ENCODE data around the gene ZNF829. TPM values are rescaled to one million over a fixed set of nuclear protein-coding genes. Genes with fewer than 3 reads are reported as not detected.

The ZNF829 gene
- total and polyA plus RNA-seq, 2 donors (not counting 1 experiment from before 2014, with no cell fraction given), result 1.5 to 9.6 TPM

GRCh38 chr19:36898422-36898821, 17.7 kb downstream of the ZNF829 start:
- Histone ChIP-seq H3K9me3 (ENCODE audit: control extremely low read depth in 1 of 3, control insufficient read depth in 2 of 3, insufficient read depth in 1 of 3, low read length in 2 of 3) (peaks cover 23 to 66% (median 53%) of the 10 kb centered on the region in 3 donors), H3K79me2 (ENCODE audit: control insufficient read depth, insufficient read depth, low read length) (no peaks in the 10 kb centered on the region), H3K4me3 (ENCODE audit: control extremely low read depth in 1 of 5, extremely low read depth in 1 of 5, insufficient read depth in 1 of 5, low read depth in 2 of 5, low read length in 4 of 5) (no peak overlapping the region), H3K4me2 (replicated peaks; ENCODE audit: low read depth, low read length, poor library complexity, severe bottlenecking) (no peak overlapping the region), H3K4me1 (ENCODE audit: control insufficient read depth in 2 of 2, insufficient read depth in 2 of 2, low read length in 2 of 2) (no peaks in the 10 kb centered on the region), H3K27ac (ENCODE audit: low read length in 2 of 2) (no peak overlapping the region), H3K27me3 (replicated peaks in 1 of 4; ENCODE audit: control extremely low read depth in 1 of 4, control insufficient read depth in 3 of 4, insufficient read depth in 4 of 4, low read length in 3 of 4) (no peaks in the 10 kb centered on the region), H4K20me1 (ENCODE audit: control insufficient read depth, insufficient read depth, low read length, poor library complexity, severe bottlenecking) (no peaks in the 10 kb centered on the region), H3K9ac (ENCODE audit: low read length) (no peak overlapping the region), H2AFZ (ENCODE audit: insufficient read depth, low read depth, low read length, poor library complexity, severe bottlenecking) (no peak overlapping the region), H3K36me3 (replicated peaks in 1 of 2; ENCODE audit: control extremely low read depth in 1 of 2, control insufficient read depth in 1 of 2, extremely low read depth in 1 of 2, insufficient read depth in 2 of 2, low read length in 1 of 2) (peaks cover 20 to 41% of the 10 kb centered on the region in 2 experiments)
- no peaks in the 10 kb centered on the region for H3K4me1 Mint-ChIP-seq
- no peak overlapping the region for H3K27ac Mint-ChIP-seq
- ATAC-seq (ENCODE audit: low read depth) (no peak), DNase-seq (no peak)
- no CpG with 5 or more reads among the region's 4 CpGs for WGBS (ENCODE audit: insufficient coverage)
- intact Hi-C loops (cut with micrococcal nuclease), result no loop called here
- POLR2A ChIA-PET, result no interaction called here
- CTCF ChIA-PET, result no interaction called here
- no peak overlapping the region for H3K4me3 Mint-ChIP-seq
- no peaks in the 10 kb centered on the region for H3K27me3 Mint-ChIP-seq
- TF ChIP-seq EZH2 (IDR thresholded peaks at IDR 0.05; ENCODE audit: borderline replicate concordance, insufficient read depth, low read depth, low read length, poor library complexity, severe bottlenecking), result no peak
- TF ChIP-seq CTCF (IDR thresholded peaks at IDR 0.05), result no peak
- H3K9me3 Mint-ChIP-seq (ENCODE audit: insufficient read depth), result peaks cover 32% of the 10 kb centered on the region

- H3K27me3 ChIP-seq (replicated peaks in 1 of 4; ENCODE audit: control extremely low read depth in 1 of 4, control insufficient read depth in 3 of 4, insufficient read depth in 4 of 4, low read length in 3 of 4), result no peaks in the 10 kb centered on the region
- no peak for ATAC-seq (ENCODE audit: low read depth)
- CTCF ChIA-PET, result no interaction called here
- intact Hi-C loops (cut with micrococcal nuclease), result no loop called here
- no peaks in the 10 kb centered on the region for H3K79me2 ChIP-seq (ENCODE audit: control insufficient read depth, insufficient read depth, low read length)
- H3K27me3 Mint-ChIP-seq, result no peaks in the 10 kb centered on the region
- POLR2A ChIA-PET, result no interaction called here
- H3K4me1 ChIP-seq (ENCODE audit: control insufficient read depth in 2 of 2, insufficient read depth in 2 of 2, low read length in 2 of 2), result no peaks in the 10 kb centered on the region
- H3K9me3 Mint-ChIP-seq (ENCODE audit: insufficient read depth), result peaks cover 44% of the 10 kb centered on the region
- WGBS (ENCODE audit: insufficient coverage), result no CpG with 5 or more reads among the region's 2 CpGs
- H3K9ac ChIP-seq (ENCODE audit: low read length), result no peak overlapping the region
- H3K27ac Mint-ChIP-seq, result no peak overlapping the region
- no peak overlapping the region for H3K27ac ChIP-seq (ENCODE audit: low read length in 2 of 2)
- no peaks in the 10 kb centered on the region for H3K4me1 Mint-ChIP-seq
- H4K20me1 ChIP-seq (ENCODE audit: control insufficient read depth, insufficient read depth, low read length, poor library complexity, severe bottlenecking), result no peaks in the 10 kb centered on the region
- no peak overlapping the region for H3K4me2 ChIP-seq (replicated peaks; ENCODE audit: low read depth, low read length, poor library complexity, severe bottlenecking)
- no peak overlapping the region for H2AFZ ChIP-seq (ENCODE audit: insufficient read depth, low read depth, low read length, poor library complexity, severe bottlenecking)
- peaks cover 38 to 88% (median 45%) of the 10 kb centered on the region in 3 donors for H3K9me3 ChIP-seq (ENCODE audit: control extremely low read depth in 1 of 3, control insufficient read depth in 2 of 3, insufficient read depth in 1 of 3, low read length in 2 of 3)
- no peak for TF ChIP-seq CTCF (IDR thresholded peaks at IDR 0.05)
- no peak overlapping the region for H3K4me3 Mint-ChIP-seq
- no peak for DNase-seq
- H3K36me3 ChIP-seq (replicated peaks in 1 of 2; ENCODE audit: control extremely low read depth in 1 of 2, control insufficient read depth in 1 of 2, extremely low read depth in 1 of 2, insufficient read depth in 2 of 2, low read length in 1 of 2), result peaks cover 29 to 56% of the 10 kb centered on the region in 2 experiments
- H3K4me3 ChIP-seq (ENCODE audit: control extremely low read depth in 1 of 5, extremely low read depth in 1 of 5, insufficient read depth in 1 of 5, low read depth in 2 of 5, low read length in 4 of 5), result peak overlapping the region in 1 of 5 experiments; percentile 0
Measured at GRCh38 chr19:36894849-36895383, 21.2 kb downstream of the ZNF829 start.
